ENCODE measurements around the gene SLC35G3.
"Not testable (repeated sequence)": the region's sequence is repeated elsewhere in the genome, so short reads cannot be mapped to it uniquely, and the experiment has no call there.

DNA sequence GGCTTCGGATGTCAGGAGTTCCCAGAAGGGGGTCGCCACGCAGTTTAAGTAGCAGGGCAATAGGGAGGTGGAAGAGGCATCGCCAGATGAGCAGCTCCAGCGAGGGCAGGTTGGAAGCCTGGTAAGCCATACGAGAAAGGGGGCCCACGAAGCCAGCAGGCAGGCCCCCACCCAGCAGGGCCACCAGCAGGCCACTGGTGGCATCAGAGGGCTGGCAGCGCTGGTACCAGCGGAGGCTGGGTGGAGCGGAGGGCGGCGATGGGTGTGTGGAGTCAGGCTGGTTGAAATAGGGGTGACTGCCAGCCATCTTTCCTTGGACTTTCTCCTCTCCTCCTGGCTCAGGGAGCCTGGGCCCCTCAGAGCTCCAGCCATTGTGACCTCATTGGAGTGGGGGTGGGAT is at the start of gene SLC35G3:
- not testable (repeated sequence) for TF ChIP-seq CTCF (IDR thresholded peaks at IDR 0.05; ENCODE audit: poor library complexity); EZH2 (IDR thresholded peaks at IDR 0.05; ENCODE audit: borderline replicate concordance)

All from hepatocyte (in vitro differentiated cells).